GM19035 (cell line): ENCODE data around the gene POU3F1.

Experiments
- ATAC-seq: cut with Tn5 transposase; IDR thresholded peaks from one replicate; pipeline ENCODE4 v1.9.1; 2021; ENCODE audit not compliant: unreplicated experiment

POU3F1 gene

GRCh38 chr1:38074302-38074677 is 27.7 kb upstream of the POU3F1 start:
- ATAC-seq, result no peak

GRCh38 chr1:38073534-38074301 is 27.1 kb upstream of the POU3F1 start:
- ATAC-seq, result no peak

- ATAC-seq, result no peak
Measured at GRCh38 chr1:38072858-38073257, 26.3 kb upstream of the POU3F1 start.

- ATAC-seq, result no peak
Measured at GRCh38 chr1:38071312-38072256, 25.0 kb upstream of the POU3F1 start.

- no peak for ATAC-seq
Measured at GRCh38 chr1:38068980-38069340, 22.4 kb upstream of the POU3F1 start.

- ATAC-seq, result no peak
Measured at GRCh38 chr1:38068220-38068979, 21.8 kb upstream of the POU3F1 start.

GRCh38 chr1:38064197-38064903 is 17.8 kb upstream of the POU3F1 start:
- no peak for ATAC-seq

GRCh38 chr1:38063616-38064015 is 17.0 kb upstream of the POU3F1 start:
- no peak for ATAC-seq

GRCh38 chr1:38062361-38063288 is 16.0 kb upstream of the POU3F1 start:
- ATAC-seq, result no peak

GRCh38 chr1:38061883-38062328 is 15.3 kb upstream of the POU3F1 start:
- peak; percentile 74 for ATAC-seq

GRCh38 chr1:38061290-38061689 is 14.7 kb upstream of the POU3F1 start:
- ATAC-seq, result no peak

GRCh38 chr1:38060498-38060897 is 13.9 kb upstream of the POU3F1 start:
- no peak for ATAC-seq

GRCh38 chr1:38059635-38060250 is 13.2 kb upstream of the POU3F1 start:
- no peak for ATAC-seq

GRCh38 chr1:38055965-38056364 is 9.4 kb upstream of the POU3F1 start:
- no peak for ATAC-seq

GRCh38 chr1:38055398-38055797 is 8.8 kb upstream of the POU3F1 start:
- ATAC-seq, result no peak

- ATAC-seq, result no peak
Measured at GRCh38 chr1:38053416-38054091, 7.0 kb upstream of the POU3F1 start.

GRCh38 chr1:38052750-38053415 is 6.3 kb upstream of the POU3F1 start:
- ATAC-seq, result no peak

GRCh38 chr1:38051079-38051543 is 4.5 kb upstream of the POU3F1 start:
- ATAC-seq, result no peak
